Mesenchymal stem cell (in vitro differentiated cells and primary cell): ENCODE data around the gene ERVW-1.
"Not testable (repeated sequence)": the region's sequence is repeated elsewhere in the genome, so short reads cannot be mapped to it uniquely, and the experiment has no call there.

ENCODE experiments used
- DNase-seq: peaks from one replicate; pipeline ENCODE4 v3.0.0-alpha.2; 2013
- H2AFZ ChIP-seq: one replicate; pipeline ENCODE4 v1.6.1; 2013; ENCODE audit warnings: low read depth, mild to moderate bottlenecking, control low read depth, inconsistent platforms, low read length, moderate library complexity
- H2AK5ac ChIP-seq: 2 replicates; pipeline ENCODE4 v1.6.1; 2013; ENCODE audit warnings: low read length, moderate library complexity, mild to moderate bottlenecking, inconsistent platforms; ENCODE audit not compliant: severe bottlenecking
- H2BK120ac ChIP-seq: one replicate; pipeline ENCODE4 v1.6.1; 2013; ENCODE audit warnings: low read depth, mild to moderate bottlenecking, inconsistent platforms, low read length, moderate library complexity
- H2BK12ac ChIP-seq, 2 experiments: one replicate each; pipeline ENCODE4 v1.6.1; 2013; ENCODE audit warnings: inconsistent platforms in 2 of 2, low read length in 2 of 2, mild to moderate bottlenecking in 2 of 2, moderate library complexity in 2 of 2, control low read depth in 1 of 2
- H2BK15ac ChIP-seq: one replicate; pipeline ENCODE4 v1.6.1; 2013; ENCODE audit warnings: mild to moderate bottlenecking, low read depth, inconsistent platforms; ENCODE audit not compliant: poor library complexity, severe bottlenecking
- H2BK5ac ChIP-seq: 2 replicates; pipeline ENCODE4 v1.6.1; 2013; ENCODE audit warnings: low read depth, mild to moderate bottlenecking, low read length, control low read depth, inconsistent platforms; ENCODE audit not compliant: poor library complexity, severe bottlenecking
- H3K14ac ChIP-seq, 2 experiments: one replicate each; pipeline ENCODE4 v1.6.1; 2013; ENCODE audit warnings: inconsistent platforms in 2 of 2, low read length in 2 of 2, control low read depth in 1 of 2, mild to moderate bottlenecking in 1 of 2, moderate library complexity in 1 of 2
- H3K18ac ChIP-seq, 2 experiments: one replicate each; pipeline ENCODE4 v1.6.1; 2013; ENCODE audit warnings: inconsistent platforms in 2 of 2, low read length in 2 of 2, control low read depth in 1 of 2, low read depth in 1 of 2, mild to moderate bottlenecking in 1 of 2
- H3K23ac ChIP-seq, 2 experiments: one replicate each; pipeline ENCODE4 v1.6.1; 2013; ENCODE audit warnings: inconsistent platforms in 2 of 2, low read length in 2 of 2, mild to moderate bottlenecking in 2 of 2, moderate library complexity in 2 of 2, control low read depth in 1 of 2
- H3K27ac ChIP-seq: 2 replicates; pipeline ENCODE4 v1.5.1; 2013; ENCODE audit warnings: mild to moderate bottlenecking, moderate library complexity, low read length, control low read depth, inconsistent platforms; ENCODE audit not compliant: poor library complexity, severe bottlenecking
- H3K27me3 ChIP-seq, 2 experiments: 2 replicates each; pipeline versions ENCODE4 v1.6.1 to v1.7.0; 2013; ENCODE audit warnings: low read length in 2 of 2, mild to moderate bottlenecking in 2 of 2, moderate library complexity in 2 of 2, control low read depth in 1 of 2, inconsistent platforms in 1 of 2; ENCODE audit not compliant: control insufficient read depth in 1 of 2, insufficient read depth in 1 of 2
- H3K36me3 ChIP-seq, 2 experiments: 2 replicates each; pipeline versions ENCODE4 v1.6.1 to v1.7.0; 2013; ENCODE audit warnings: low read length in 2 of 2, control low read depth in 1 of 2, inconsistent platforms in 1 of 2, low read depth in 1 of 2, mild to moderate bottlenecking in 1 of 2; ENCODE audit not compliant: insufficient read depth in 2 of 2, control insufficient read depth in 1 of 2
- H3K4ac ChIP-seq, 2 experiments: one replicate each; pipeline ENCODE4 v1.6.1; 2013; ENCODE audit warnings: inconsistent platforms in 2 of 2, low read length in 2 of 2, mild to moderate bottlenecking in 2 of 2, moderate library complexity in 2 of 2, control low read depth in 1 of 2, low read depth in 1 of 2
- H3K4me1 ChIP-seq: 2 replicates; pipeline ENCODE4 v1.6.1; 2013; ENCODE audit warnings: low read depth, low read length, control low read depth; ENCODE audit not compliant: control insufficient read depth, insufficient read depth
- H3K4me2 ChIP-seq: 2 replicates; pipeline ENCODE4 v1.6.1; 2013; ENCODE audit warnings: low read length, mild to moderate bottlenecking, inconsistent platforms; ENCODE audit not compliant: poor library complexity, severe bottlenecking
- H3K4me3 ChIP-seq, 2 experiments: 2 replicates each; pipeline versions ENCODE4 v1.5.1 to v1.7.0; 2013; ENCODE audit warnings: low read length in 2 of 2, mild to moderate bottlenecking in 2 of 2, control low read depth in 1 of 2, low read depth in 1 of 2; ENCODE audit not compliant: insufficient read depth in 1 of 2
- H3K79me1 ChIP-seq: replicated peaks from 2 replicates; pipeline ENCODE4 v1.6.1; 2013; ENCODE audit warnings: mild to moderate bottlenecking, control low read depth, low read length, inconsistent platforms; ENCODE audit not compliant: poor library complexity, severe bottlenecking
- H3K9ac ChIP-seq: 2 replicates; pipeline ENCODE4 v1.7.0; 2013; ENCODE audit warnings: mild to moderate bottlenecking, low read length, moderate library complexity
- H3K9me3 ChIP-seq: 2 replicates; pipeline ENCODE4 v1.7.0; 2013; ENCODE audit warnings: mild to moderate bottlenecking, low read length; ENCODE audit not compliant: control insufficient read depth
- H4K8ac ChIP-seq: one replicate; pipeline ENCODE4 v1.6.1; 2013; ENCODE audit warnings: inconsistent platforms, mild to moderate bottlenecking, low read length, moderate library complexity
- H4K91ac ChIP-seq: one replicate; pipeline ENCODE4 v1.6.1; 2013; ENCODE audit warnings: mild to moderate bottlenecking, low read length, inconsistent platforms
- WGBS: methylation state at CpG from one replicate; pipeline ENCODE4 v1.1.7; 2013; ENCODE audit warnings: mixed read lengths; 5-methylcytosine and 5-hydroxymethylcytosine counted together

Gene ERVW-1

GRCh38 chr7:92448205-92448747 lies 29.5 kb downstream of the ERVW-1 start:
- Histone ChIP-seq H3K4me3 (peak overlapping the region; percentile 18 to 88), H3K79me1 (peaks cover 10% of the 10 kb centered on the region), H3K9ac (peak overlapping the region; percentile 95), H2BK5ac (no peak overlapping the region), H3K4me2 (peak overlapping the region; percentile 81), H2AFZ (no peak overlapping the region), H4K91ac (no peak overlapping the region), H3K36me3 (peaks cover 8 to 42% of the 10 kb centered on the region in 2 experiments), H4K8ac (no peak overlapping the region), H2BK120ac (no peak overlapping the region), H3K27ac (no peak overlapping the region), H2BK15ac (no peak overlapping the region), H2BK12ac (no peak overlapping the region), H3K4me1 (no peaks in the 10 kb centered on the region), H3K9me3 (no peaks in the 10 kb centered on the region), H2AK5ac (no peak overlapping the region), H3K14ac (no peak overlapping the region), H3K23ac (no peak overlapping the region), H3K18ac (no peak overlapping the region), H3K4ac (no peak overlapping the region), H3K27me3 (no peaks in the 10 kb centered on the region)
- 4% methylated on average over 9 of the region's 11 CpGs for WGBS
- DNase-seq = peak; percentile 80

DNA sequence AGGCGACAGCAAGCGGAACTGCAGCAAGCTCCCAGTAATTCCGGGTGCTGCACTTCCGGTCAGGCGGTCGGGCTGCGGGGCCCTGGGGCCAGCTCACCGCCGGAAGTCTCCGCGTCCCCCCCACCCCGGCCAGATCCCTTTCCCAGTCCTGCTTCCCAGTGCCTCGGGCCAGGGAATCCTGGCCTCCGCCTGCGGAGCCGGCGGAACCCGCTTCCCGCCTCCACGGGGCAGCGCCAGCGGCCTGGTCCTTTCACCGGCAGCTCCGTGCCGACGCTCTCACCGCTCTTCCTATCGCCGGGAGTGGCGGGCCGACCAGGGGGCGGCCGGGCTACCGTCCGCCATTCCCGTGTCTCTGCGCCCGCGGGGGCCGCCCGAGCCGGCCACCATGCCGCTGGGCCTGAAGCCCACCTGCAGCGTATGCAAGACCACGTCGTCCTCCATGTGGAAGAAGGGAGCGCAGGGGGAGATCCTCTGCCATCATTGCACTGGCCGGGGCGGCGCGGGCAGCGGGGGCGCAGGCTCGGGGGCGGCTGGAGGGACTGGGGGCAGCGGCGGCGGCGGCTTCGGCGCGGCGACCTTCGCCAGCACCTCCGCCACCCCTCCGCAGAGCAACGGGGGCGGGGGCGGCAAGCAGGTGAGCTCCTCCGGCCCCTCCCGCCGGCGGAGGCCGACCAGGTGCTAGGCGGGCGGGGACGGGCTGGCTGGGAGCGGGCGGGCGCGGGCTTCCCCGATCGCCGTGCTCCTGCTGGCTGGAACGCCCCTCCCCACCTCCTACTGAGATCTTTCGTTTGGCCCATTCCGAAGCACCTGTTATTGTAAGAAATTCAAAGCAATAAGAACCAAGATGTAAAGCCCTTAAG lies 30.2 kb downstream of the ERVW-1 start, which contains the start of gene GATAD1:
TSS of gene GATAD1 (plus strand) at position 138 of the 860 bp plus-strand sequence. CDS start at position 386, 248 bp downstream.
- Histone ChIP-seq H4K91ac (peak within 1 kb of the TSS; percentile 96), H3K4me1 (no peaks in the 10 kb centered on the region), H3K27ac (no peak within 1 kb of the TSS), H4K8ac (peak within 1 kb of the TSS; percentile 96), H2BK5ac (peak within 1 kb of the TSS; percentile 58), H3K18ac (peak within 1 kb of the TSS; percentile 70 to 95), H3K9me3 (no peaks in the 10 kb centered on the region), H3K14ac (peak within 1 kb of the TSS in 1 of 2 experiments; percentile 81), H3K23ac (peak within 1 kb of the TSS in 1 of 2 experiments; percentile 92), H3K9ac (peak within 1 kb of the TSS; percentile 95), H3K4me2 (peak within 1 kb of the TSS; percentile 81), H2BK15ac (peak within 1 kb of the TSS; percentile 99), H3K79me1 (peaks cover 8% of the 10 kb centered on the region), H2AFZ (peak within 1 kb of the TSS; percentile 3), H3K36me3 (peaks cover 8 to 35% of the 10 kb centered on the region in 2 experiments), H2BK120ac (peak within 1 kb of the TSS; percentile 90), H3K4me3 (peak within 1 kb of the TSS; percentile 85 to 88), H3K27me3 (no peaks in the 10 kb centered on the region), H2AK5ac (no peak within 1 kb of the TSS), H2BK12ac (no peak within 1 kb of the TSS), H3K4ac (peak within 1 kb of the TSS; percentile 28 to 97)
- DNase-seq = peak; percentile 91
- WGBS = 1% methylated on average over 50 of the region's 87 CpGs

GRCh38 chr7:92446869-92447344 lies 30.8 kb downstream of the ERVW-1 start:
- peak overlapping the region; percentile 95 for H3K9ac ChIP-seq
- no peak for DNase-seq
- no peak overlapping the region for H3K4me3 ChIP-seq
- H3K79me1 ChIP-seq = peaks cover 2% of the 10 kb centered on the region
- H2BK120ac ChIP-seq = no peak overlapping the region
- H3K14ac ChIP-seq = no peak overlapping the region
- H2BK12ac ChIP-seq = no peak overlapping the region
- H3K4me2 ChIP-seq = no peak overlapping the region
- peak overlapping the region; percentile 57 for H4K8ac ChIP-seq
- no peak overlapping the region for H2BK15ac ChIP-seq
- no peak overlapping the region for H2AFZ ChIP-seq
- H3K36me3 ChIP-seq = peaks cover 3 to 29% of the 10 kb centered on the region in 2 experiments
- H3K18ac ChIP-seq = no peak overlapping the region
- no peak overlapping the region for H4K91ac ChIP-seq
- no peaks in the 10 kb centered on the region for H3K4me1 ChIP-seq
- H3K27me3 ChIP-seq = no peaks in the 10 kb centered on the region
- no peak overlapping the region for H2AK5ac ChIP-seq
- H3K23ac ChIP-seq = no peak overlapping the region
- H3K9me3 ChIP-seq = no peaks in the 10 kb centered on the region
- H3K27ac ChIP-seq = no peak overlapping the region
- no peak overlapping the region for H3K4ac ChIP-seq
- 56% methylated on average over 21 of the region's 21 CpGs for WGBS
- no peak overlapping the region for H2BK5ac ChIP-seq

- not testable (repeated sequence) for H2AK5ac ChIP-seq, H3K9ac ChIP-seq, H2BK12ac ChIP-seq, H3K4ac ChIP-seq, DNase-seq, H2BK120ac ChIP-seq, H2BK5ac ChIP-seq, H3K4me2 ChIP-seq, H3K4me1 ChIP-seq, H3K9me3 ChIP-seq, H3K79me1 ChIP-seq, H4K8ac ChIP-seq, H3K4me3 ChIP-seq, H2BK15ac ChIP-seq, H2AFZ ChIP-seq, H4K91ac ChIP-seq, H3K18ac ChIP-seq, H3K23ac ChIP-seq, H3K27ac ChIP-seq, H3K14ac ChIP-seq, H3K36me3 ChIP-seq
- WGBS = 90% methylated on average over 2 of the region's 2 CpGs
- peaks cover 0 to 12% of the 10 kb centered on the region in 2 experiments for H3K27me3 ChIP-seq
These were observed 35.0 kb downstream of the ERVW-1 start for GRCh38 chr7:92442720-92443119.
